ENCODE measurements around the gene BPIFB3.
"Not testable (repeated sequence)": the region's sequence is repeated elsewhere in the genome, so short reads cannot be mapped to it uniquely, and the experiment has no call there.

DNA sequence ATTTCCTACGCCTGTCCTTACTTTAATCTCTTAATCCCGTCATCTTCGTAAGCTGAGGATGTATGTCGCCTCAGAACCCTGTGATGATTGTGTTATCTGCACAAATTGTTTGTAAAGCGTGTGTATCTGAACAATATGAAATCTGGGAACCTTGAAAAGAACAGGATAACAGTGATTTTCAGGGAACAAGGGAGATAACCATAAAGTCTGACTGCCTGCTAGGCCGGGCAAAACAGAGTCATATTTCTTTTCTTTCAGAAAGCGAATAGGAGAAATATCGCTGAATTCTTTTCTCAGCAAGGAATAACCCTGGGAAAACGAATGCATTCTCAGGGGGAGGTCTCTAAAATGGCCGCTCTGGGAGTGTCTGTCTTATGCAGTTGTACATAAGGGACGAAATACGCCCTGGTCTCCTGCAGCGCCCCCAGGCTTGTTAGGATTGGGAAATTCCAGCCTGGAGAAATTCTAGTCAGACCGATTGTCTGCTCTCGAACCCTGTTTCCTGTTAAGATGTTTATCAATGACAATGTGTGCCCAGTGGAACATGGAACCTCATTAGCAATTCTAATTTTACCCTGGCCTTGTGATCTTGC, 8.5 kb upstream of the BPIFB3 start:
- not testable (repeated sequence) for TF ChIP-seq EZH2 (IDR thresholded peaks at IDR 0.05)
- TF ChIP-seq, protein P1, sequence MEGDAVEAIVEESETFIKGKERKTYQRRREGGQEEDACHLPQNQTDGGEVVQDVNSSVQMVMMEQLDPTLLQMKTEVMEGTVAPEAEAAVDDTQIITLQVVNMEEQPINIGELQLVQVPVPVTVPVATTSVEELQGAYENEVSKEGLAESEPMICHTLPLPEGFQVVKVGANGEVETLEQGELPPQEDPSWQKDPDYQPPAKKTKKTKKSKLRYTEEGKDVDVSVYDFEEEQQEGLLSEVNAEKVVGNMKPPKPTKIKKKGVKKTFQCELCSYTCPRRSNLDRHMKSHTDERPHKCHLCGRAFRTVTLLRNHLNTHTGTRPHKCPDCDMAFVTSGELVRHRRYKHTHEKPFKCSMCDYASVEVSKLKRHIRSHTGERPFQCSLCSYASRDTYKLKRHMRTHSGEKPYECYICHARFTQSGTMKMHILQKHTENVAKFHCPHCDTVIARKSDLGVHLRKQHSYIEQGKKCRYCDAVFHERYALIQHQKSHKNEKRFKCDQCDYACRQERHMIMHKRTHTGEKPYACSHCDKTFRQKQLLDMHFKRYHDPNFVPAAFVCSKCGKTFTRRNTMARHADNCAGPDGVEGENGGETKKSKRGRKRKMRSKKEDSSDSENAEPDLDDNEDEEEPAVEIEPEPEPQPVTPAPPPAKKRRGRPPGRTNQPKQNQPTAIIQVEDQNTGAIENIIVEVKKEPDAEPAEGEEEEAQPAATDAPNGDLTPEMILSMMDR (IDR thresholded peaks at IDR 0.05): not testable (repeated sequence)

Data from neural progenitor cell (in vitro differentiated cells).